ENCODE measurements around the gene CDK5R2.

- no peak for TF ChIP-seq CTCF (IDR thresholded peaks at IDR 0.05)
- TF ChIP-seq POLR2AphosphoS5 (IDR thresholded peaks at IDR 0.05; ENCODE audit: low read depth, low read length) = no peak
- TF ChIP-seq TCF7L2 (IDR thresholded peaks at IDR 0.05; ENCODE audit: low read depth, low read length) = no peak
Measured at GRCh38 chr2:218964041-218964771, 4.7 kb downstream of the CDK5R2 start.

Data from Panc1 (cell line).